GM19467 (cell line): Measurements from ENCODE around the gene ELOVL3.
"Not testable (repeated sequence)": the region's sequence is repeated elsewhere in the genome, so short reads cannot be mapped to it uniquely, and the experiment has no call there.

Experiments used
- ATAC-seq: cut with Tn5 transposase; IDR thresholded peaks from one replicate; pipeline ENCODE4 v1.9.1; 2021; ENCODE audit warnings: mild to moderate bottlenecking, moderate library complexity; ENCODE audit not compliant: unreplicated experiment

The ELOVL3 gene

GRCh38 chr10:102247734-102248133 is 21.6 kb downstream of the ELOVL3 start:
- ATAC-seq = no peak

GRCh38 chr10:102252508-102252907 is 26.4 kb downstream of the ELOVL3 start:
- not testable (repeated sequence) for ATAC-seq

GRCh38 chr10:102254426-102254825 is 28.3 kb downstream of the ELOVL3 start:
- no peak for ATAC-seq

- ATAC-seq = no peak
Observed at GRCh38 chr10:102255404-102255803, 29.3 kb downstream of the ELOVL3 start.

GRCh38 chr10:102261196-102261595 is 35.1 kb downstream of the ELOVL3 start:
- ATAC-seq = no peak

- no peak for ATAC-seq
Observed at GRCh38 chr10:102261842-102262241, 35.7 kb downstream of the ELOVL3 start.

GRCh38 chr10:102262744-102263370 is 36.8 kb downstream of the ELOVL3 start:
- no peak for ATAC-seq

- ATAC-seq = no peak
Observed at GRCh38 chr10:102264371-102264770, 38.3 kb downstream of the ELOVL3 start.

- no peak for ATAC-seq
Observed at GRCh38 chr10:102266670-102267069, 40.6 kb downstream of the ELOVL3 start.

- ATAC-seq = no peak
Observed at GRCh38 chr10:102267748-102268147, 41.6 kb downstream of the ELOVL3 start.

- no peak for ATAC-seq
Observed at GRCh38 chr10:102268375-102268888, 42.3 kb downstream of the ELOVL3 start.

GRCh38 chr10:102269017-102269416 is 42.9 kb downstream of the ELOVL3 start:
- ATAC-seq = no peak

GRCh38 chr10:102274062-102274461 is 48.0 kb downstream of the ELOVL3 start:
- ATAC-seq = no peak

- no peak for ATAC-seq
Observed at GRCh38 chr10:102275343-102275742, 49.2 kb downstream of the ELOVL3 start.

- no peak for ATAC-seq
Observed at GRCh38 chr10:102279104-102279503, 53.0 kb downstream of the ELOVL3 start.
